Cerebellar nuclear complex (tissue), 1 donor: Measurements from ENCODE around the gene NEK9.

Experiments
- DNase-seq, 2 experiments: peaks; one replicate each; lab custom pipeline; 2025; lab: John Stamatoyannopoulos, UW

NEK9 gene

GRCh38 chr14:75067212-75067611 lies 59.6 kb downstream of the NEK9 start:
- DNase-seq: no peak

GRCh38 chr14:75066691-75067090 lies 60.2 kb downstream of the NEK9 start:
- DNase-seq: no peak

DNA sequence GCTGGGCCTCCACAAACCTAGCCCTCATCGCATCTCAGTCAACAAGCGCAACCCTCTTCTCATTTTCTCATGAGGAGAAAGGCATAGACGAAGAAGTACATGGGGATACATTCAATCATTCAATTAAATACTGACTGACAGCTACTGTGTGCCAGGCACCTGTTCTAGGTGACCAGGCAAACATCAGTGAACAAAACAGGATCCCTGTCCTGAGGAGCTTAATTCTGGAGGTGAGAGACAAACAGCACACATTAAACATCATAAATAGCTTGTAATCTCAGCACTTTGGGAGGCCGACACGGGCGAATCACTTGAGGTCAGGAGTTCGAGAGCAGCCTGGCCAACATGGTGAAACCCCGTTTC lies 62.7 kb downstream of the NEK9 start:
- no peak for DNase-seq

DNA sequence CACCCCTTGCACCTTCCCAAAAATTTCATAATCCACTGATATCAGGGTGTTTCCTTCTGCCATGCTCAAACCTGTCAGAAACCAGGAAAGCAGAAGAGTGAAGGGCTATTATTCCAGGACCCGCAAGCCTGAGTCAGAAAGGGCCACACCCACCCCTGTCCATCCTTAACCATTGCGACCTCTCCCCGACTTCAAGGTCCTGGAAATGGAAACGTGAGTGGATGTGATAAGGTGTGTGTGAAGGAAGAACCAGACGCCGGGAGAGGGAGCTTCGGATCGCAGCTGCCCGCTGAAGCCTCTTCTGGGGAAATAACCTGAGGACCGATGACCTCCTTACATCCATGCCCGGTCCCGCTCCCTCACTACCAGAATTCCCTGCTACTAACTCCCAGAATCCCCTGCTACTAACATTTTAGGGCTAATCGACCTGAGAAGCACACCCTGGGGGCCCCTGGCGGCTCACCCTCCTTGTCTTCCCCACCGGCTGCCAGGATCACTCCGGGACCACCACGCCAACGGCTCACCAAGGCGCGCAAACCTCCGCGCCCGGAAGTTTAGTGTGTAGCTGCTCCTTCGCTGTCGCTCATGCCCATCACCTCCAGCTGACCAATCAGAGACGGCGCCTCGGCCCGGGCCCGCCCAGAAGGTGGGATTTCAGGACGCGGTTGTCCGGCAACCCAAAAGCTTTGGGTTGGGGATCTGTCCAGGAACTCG lies 63.2 kb downstream of the NEK9 start, which contains the start of gene ACYP1:
Gene ACYP1 (minus strand): TSS at position 534 of the 714 bp plus-strand sequence. CDS start 471 bp downstream, at position 63.
- DNase-seq: peak; percentile 66 to 82

- DNase-seq: no peak
Observed at GRCh38 chr14:75063013-75063412, 63.8 kb downstream of the NEK9 start.

- no peak for DNase-seq
Observed at GRCh38 chr14:75060420-75060819, 66.4 kb downstream of the NEK9 start.

- DNase-seq: no peak
Observed at GRCh38 chr14:75059642-75060041, 67.2 kb downstream of the NEK9 start.

- no peak for DNase-seq
Observed at GRCh38 chr14:75054421-75054820, 72.4 kb downstream of the NEK9 start.

- DNase-seq: no peak
Observed at GRCh38 chr14:75053396-75054291, 73.2 kb downstream of the NEK9 start.

- no peak for DNase-seq
Observed at GRCh38 chr14:75051556-75051899, 75.3 kb downstream of the NEK9 start.

- DNase-seq: peak in 1 of 2 experiments; percentile 39
Observed at GRCh38 chr14:75050852-75051555, 75.8 kb downstream of the NEK9 start, which contains the start of gene MLH3. Gene MLH3, minus strand, starts transcription at chr14:75051467. Its CDS starts 1,812 bp downstream, at chr14:75049655.

GRCh38 chr14:75049731-75050201 lies 77.1 kb downstream of the NEK9 start:
- no peak for DNase-seq

DNA sequence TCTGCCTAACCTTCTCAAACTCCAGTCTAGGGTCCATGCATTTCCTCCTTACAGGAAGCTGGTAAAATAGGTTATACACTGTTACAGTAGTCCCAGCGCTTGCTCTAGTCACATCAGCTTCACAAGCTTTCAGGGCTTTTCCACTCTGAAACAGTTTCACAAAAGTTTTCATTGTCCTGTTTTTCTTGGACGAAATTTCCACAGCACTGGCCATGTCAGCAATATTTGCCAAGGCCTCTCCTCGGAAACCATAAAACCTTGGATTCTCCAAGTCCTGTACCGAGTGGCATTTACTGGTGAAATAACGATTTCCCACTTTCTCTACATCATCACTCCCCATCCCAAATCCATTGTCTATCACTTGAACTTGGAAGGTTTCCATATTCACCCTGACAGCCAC lies 77.7 kb downstream of the NEK9 start:
- DNase-seq: no peak

DNA sequence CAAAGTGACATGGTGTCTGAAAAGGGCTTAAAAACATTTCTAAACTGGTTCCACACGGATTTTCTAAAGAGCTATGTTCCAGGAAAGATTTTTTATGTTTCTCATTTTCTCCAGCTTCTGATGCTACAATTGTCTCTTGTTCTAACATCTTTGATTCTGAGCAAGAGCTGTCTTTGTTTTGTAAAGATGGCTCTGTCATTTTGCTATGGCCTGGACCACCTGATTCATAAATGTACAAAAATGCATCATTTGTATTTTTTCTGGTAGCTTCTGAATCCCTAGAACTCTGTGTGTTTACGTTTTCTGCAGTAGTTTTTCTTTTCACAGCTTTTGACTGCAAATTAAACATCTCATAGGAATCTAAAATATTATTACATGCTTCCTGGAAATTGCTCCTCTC lies 78.7 kb downstream of the NEK9 start:
- no peak for DNase-seq

GRCh38 chr14:75047506-75047905 lies 79.3 kb downstream of the NEK9 start:
- no peak for DNase-seq

DNA sequence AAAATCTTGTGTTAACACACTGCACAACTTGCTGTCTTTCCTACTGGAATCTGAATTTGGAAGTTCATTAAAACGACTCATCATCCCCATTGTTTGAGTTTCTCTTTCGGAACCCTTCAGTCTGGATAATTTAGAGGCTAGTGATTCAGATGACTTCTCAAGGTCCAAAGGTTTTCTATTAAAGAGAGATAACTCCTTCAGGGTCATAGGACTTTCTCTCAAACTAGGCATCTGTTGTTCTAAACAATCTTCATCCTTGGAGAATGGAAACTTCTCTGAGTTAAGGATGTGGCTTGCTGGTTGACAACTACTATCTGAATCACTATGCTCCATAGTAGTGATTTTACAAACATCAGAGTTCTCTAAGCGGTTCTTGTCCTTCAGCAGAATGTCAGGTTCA lies 79.9 kb downstream of the NEK9 start:
- no peak for DNase-seq

GRCh38 chr14:75046275-75046674 lies 80.6 kb downstream of the NEK9 start:
- no peak for DNase-seq

- DNase-seq: no peak
Observed at GRCh38 chr14:75044752-75045151, 82.1 kb downstream of the NEK9 start.

GRCh38 chr14:75044322-75044721 lies 82.5 kb downstream of the NEK9 start:
- DNase-seq: no peak

GRCh38 chr14:75042035-75042434 lies 84.8 kb downstream of the NEK9 start:
- DNase-seq: no peak

GRCh38 chr14:75041613-75042012 lies 85.2 kb downstream of the NEK9 start:
- no peak for DNase-seq

- DNase-seq: no peak
Observed at GRCh38 chr14:75040959-75041358, 85.9 kb downstream of the NEK9 start.
